NCI-H226 (cell line): ENCODE data around the gene CDK5.

Experiments
- DNase-seq: peaks from one replicate; pipeline ENCODE4 v3.0.0-alpha.2; 2015

CDK5 gene

GRCh38 chr7:151085691-151086620 lies 28.3 kb upstream of the CDK5 start, which contains the start of gene AGAP3:
TSS of gene AGAP3 (plus strand) at chr7:151086475. CDS start at chr7:151086742, 267 bp downstream.
- DNase-seq = peak; percentile 52

DNA sequence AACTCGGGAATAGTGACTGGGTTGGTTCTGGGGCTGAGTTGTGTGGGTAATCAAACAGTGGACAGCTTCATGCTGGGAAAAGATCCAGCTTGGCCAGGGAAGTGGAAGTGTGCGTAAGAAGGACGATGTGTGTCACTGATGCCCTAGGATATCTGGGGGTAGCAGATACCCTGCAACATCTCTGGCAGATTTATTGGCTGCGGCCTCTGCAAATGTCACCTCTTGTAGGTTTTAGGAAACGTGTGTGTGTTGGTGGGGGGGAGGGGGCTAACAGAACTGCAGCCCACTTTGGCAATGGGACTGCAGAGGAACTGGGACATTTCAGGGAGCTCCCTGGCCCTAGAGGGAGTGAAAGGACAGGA lies 27.6 kb upstream of the CDK5 start:
- DNase-seq = no peak

- DNase-seq = no peak
These were observed 26.1 kb upstream of the CDK5 start for GRCh38 chr7:151083824-151084160.

DNA sequence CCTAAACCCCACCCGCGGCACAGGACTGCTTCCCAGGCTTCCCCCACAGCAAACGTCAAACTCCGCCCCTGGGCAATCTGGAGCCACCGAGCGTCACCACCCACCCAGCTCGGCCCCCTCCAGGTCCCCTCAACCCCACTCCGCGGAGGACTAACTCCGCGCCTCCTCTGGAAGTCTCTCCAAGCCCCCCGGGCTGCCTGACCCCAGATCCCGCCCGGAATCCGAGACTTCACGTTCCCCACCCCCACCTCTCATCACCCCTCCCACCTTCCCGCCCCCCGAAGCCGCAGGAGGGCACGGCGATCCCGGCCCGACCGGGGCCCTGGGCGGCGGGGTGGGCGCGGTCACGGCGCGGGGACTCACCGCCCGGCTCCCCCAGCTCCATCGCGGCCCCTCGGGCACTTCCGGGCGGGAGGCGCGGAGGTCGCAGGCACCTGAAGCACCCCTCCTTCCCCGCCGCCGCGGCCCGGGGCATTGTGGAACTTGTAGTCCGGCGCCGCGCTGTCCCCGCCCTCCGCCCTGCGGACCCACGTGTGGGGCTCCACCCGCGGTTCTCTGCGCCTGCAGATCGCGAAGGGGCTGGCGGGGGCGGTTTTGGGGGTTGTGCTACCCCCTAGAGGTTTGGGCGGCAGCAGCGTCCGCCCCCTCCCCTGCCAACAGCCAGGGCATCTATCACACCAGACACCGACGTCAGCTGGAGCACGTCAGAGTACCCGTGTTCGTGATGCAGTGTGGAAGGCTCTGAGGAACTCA lies 25.6 kb upstream of the CDK5 start, which contains the start of gene TMUB1:
Gene TMUB1 (minus strand): TSS at position 423 of the 753 bp plus-strand sequence. CDS start 930 bp downstream, outside the sequence.
- DNase-seq = peak; percentile 64

DNA sequence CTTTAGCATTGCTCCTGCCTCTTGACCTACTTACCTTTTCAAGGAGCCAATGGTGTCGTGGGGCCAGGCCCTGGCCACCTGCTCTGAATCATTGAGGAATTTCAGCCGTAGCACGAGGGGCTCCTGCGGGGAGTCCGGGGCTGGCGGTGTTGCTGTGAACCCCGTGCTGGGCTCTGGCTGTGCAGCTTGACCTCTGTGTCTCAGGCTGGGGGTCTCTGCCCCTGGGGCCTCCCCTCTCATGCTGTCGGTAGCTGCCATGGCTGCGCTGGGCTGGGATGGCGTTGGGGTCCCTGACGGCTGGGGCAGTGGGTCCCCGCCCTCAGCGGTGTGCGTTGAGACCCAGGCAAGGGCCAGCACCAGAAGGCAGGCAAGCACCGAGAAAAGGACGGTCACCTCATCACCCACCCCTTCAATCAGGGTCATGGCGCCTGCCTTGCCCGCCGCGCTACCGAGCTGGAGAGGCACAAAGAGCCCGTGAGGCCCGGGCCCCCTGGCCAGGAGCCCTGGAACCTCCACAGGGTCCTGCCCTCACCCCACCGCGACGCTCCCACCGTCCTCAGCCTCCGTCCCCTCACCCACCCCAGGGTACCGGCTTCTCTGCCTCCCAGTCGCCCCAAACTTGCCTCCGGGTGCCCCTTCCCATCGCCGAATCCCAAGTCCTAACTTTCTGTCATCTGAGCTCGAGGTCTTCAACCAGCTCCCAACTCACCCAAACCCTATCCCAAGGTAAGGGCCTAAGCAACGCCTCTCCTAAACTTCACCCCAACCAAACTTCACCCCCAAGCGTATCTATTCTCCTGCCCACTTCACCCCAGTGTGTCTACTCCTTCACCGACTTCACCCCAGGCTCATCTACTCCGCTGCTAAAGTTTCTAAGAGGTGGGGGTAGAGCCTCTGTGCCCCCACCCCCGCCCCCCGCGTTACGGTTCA lies 24.7 kb upstream of the CDK5 start:
- DNase-seq = no peak

- no peak for DNase-seq
These were observed 23.7 kb upstream of the CDK5 start for GRCh38 chr7:151081170-151082101.

- DNase-seq = peak; percentile 92
These were observed 22.9 kb upstream of the CDK5 start, which contains the start of gene FASTK for GRCh38 chr7:151080522-151081169. TSS of gene FASTK (minus strand) at chr7:151080809. CDS start at chr7:151080766, 43 bp downstream.

DNA sequence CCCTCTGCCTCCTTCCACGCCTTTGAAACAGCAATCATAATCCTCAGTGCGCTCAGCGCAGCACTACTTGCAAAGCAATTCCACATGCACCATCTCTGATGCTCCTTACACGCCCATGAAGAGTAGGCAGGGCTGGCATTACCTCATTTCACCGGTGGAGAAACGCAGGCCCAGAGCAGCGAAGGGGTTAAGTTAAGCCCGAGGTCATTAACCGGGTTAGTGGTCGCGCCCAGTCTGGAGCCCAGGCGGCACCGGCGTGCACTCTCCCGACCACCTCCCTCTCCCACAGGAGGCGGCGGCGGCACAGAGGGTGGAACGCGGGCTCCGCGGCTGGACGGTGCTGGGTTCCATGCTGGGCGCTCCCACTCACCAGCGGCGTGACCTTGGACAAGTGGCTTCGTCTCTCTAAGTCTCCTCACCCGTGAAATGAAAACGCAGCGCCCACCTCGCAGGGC lies 22.4 kb upstream of the CDK5 start:
- no peak for DNase-seq

- no peak for DNase-seq
These were observed 21.7 kb upstream of the CDK5 start for GRCh38 chr7:151079199-151079910.

GRCh38 chr7:151078233-151079040 lies 20.7 kb upstream of the CDK5 start:
- no peak for DNase-seq

- no peak for DNase-seq
These were observed 20.1 kb upstream of the CDK5 start for GRCh38 chr7:151077705-151078232.

GRCh38 chr7:151076863-151077704 lies 19.4 kb upstream of the CDK5 start:
- DNase-seq = no peak

GRCh38 chr7:151075978-151076426 lies 18.3 kb upstream of the CDK5 start:
- no peak for DNase-seq

DNA sequence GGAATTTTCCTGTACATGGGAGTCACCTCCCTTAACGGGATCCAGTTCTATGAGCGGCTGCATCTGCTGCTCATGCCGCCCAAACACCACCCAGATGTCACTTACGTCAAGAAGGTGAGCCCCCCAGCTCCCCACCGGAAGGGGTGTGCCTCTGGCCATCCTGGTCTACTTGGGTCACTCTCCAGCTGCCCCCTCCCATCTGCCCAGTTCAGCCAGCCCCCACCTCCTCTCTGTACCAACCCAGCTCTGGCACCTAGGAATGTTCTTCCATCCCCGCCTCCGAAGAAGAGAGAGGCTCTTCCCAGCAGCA lies 17.9 kb upstream of the CDK5 start:
- no peak for DNase-seq

DNA sequence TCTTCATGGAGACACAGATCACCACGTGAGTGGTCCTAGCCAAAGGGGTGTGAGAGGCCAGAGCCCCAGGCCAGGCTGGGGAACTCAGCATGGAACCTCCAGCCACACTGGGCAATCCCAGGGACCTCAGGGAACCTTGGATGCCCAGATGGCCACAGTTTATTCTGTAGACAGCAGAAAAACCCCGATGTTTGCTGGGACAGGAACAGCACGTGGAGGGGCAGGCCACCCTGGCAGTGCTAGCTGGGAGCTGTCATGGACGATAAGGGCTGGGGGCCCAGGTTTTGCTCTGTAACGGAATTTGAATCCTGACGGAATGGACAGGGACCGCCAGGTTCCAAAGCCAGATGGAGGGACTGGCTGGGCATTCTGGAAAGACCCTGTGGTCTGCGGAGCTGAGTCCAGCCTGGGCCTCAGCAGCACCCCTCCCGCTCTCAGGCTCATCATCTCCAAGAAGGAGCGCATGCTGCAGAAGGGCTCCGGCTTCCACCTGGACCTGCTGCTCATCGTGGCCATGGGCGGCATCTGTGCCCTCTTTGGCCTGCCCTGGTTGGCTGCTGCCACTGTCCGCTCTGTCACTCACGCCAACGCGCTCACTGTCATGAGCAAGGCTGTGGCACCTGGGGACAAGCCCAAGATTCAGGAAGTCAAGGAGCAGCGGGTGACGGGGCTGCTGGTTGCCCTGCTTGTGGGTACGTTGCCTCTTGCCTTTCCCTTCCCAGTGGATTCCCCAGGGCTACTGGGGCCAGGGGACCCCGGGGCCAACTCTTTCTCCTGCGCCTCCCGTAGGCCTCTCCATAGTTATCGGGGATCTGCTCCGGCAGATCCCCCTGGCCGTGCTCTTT lies 17.3 kb upstream of the CDK5 start:
- DNase-seq = no peak

GRCh38 chr7:151073990-151074389 lies 16.3 kb upstream of the CDK5 start:
- DNase-seq = no peak
